ENCODE measurements around the gene SP3. TPM values are rescaled to one million over a fixed set of nuclear protein-coding genes. Genes with fewer than 3 reads are reported as not detected.

SP3 gene
- total and polyA plus RNA-seq, 7 experiments from 2014 or later = 82.6 to 158 (median 128) TPM

- intact Hi-C loops (cut with micrococcal nuclease) = loop anchor here in 1 of 2 donors (2.0 kb wide), 1 partner anchor 39 kb away; no protein-coding TSS in a partner anchor
Observed at GRCh38 chr2:173924285-173924684, 40.9 kb downstream of the SP3 start.

GRCh38 chr2:173922760-173923159, 42.4 kb downstream of the SP3 start:
- H3K27me3 ChIP-seq (ENCODE audit: control insufficient read depth in 2 of 2, insufficient read depth in 2 of 2, low read length in 2 of 2) = no peaks in the 10 kb centered on the region
- peak overlapping the region in 3 of 10 donors; percentile 25 to 43 (median 35) for H3K4me3 Mint-ChIP-seq
- H3K27ac ChIP-seq (ENCODE audit: low read depth, low read length) = no peak overlapping the region
- H3K27ac Mint-ChIP-seq = peak overlapping the region in 6 of 9 donors; percentile 29 to 76 (median 62)
- intact Hi-C loops (cut with micrococcal nuclease) = loop anchor here in 1 of 2 donors (2.0 kb wide), 2 partner anchors 14 to 16 kb away; no protein-coding TSS in a partner anchor
- H3K4me1 Mint-ChIP-seq = peaks cover 49 to 92% (median 85%) of the 10 kb centered on the region in 7 donors
- ChIA-PET CTCF (no interaction called here), POLR2A (no interaction called here)
- DNase-seq = no peak
- H3K4me1 ChIP-seq (ENCODE audit: control insufficient read depth in 2 of 2, insufficient read depth in 2 of 2, low read length in 2 of 2) = peaks cover 17 to 24% of the 10 kb centered on the region in 2 donors
- peaks cover 0 to 2% (median 0%) of the 10 kb centered on the region in 11 donors for H3K9me3 Mint-ChIP-seq
- H3K36me3 Mint-ChIP-seq = peaks cover 2 to 26% (median 19%) of the 10 kb centered on the region in 5 donors
- H3K9me3 ChIP-seq (ENCODE audit: control insufficient read depth in 2 of 3, low read length in 3 of 3) = no peaks in the 10 kb centered on the region
- no peaks in the 10 kb centered on the region for H3K27me3 Mint-ChIP-seq
- peaks cover 0 to 8% (median 6%) of the 10 kb centered on the region in 3 experiments for H3K36me3 ChIP-seq (ENCODE audit: control insufficient read depth in 2 of 3, insufficient read depth in 3 of 3, low read length in 3 of 3)
- ATAC-seq = no peak
- H3K4me3 ChIP-seq (ENCODE audit: low read length) = no peak overlapping the region

More at GRCh38 chr2:173924285-173924684, 40.9 kb downstream of the SP3 start:
- peaks cover 0 to 22% (median 19%) of the 10 kb centered on the region in 5 donors for H3K36me3 Mint-ChIP-seq
- ATAC-seq (no peak), DNase-seq (no peak)
- Histone ChIP-seq H3K27ac (ENCODE audit: low read depth, low read length) (no peak overlapping the region), H3K4me3 (ENCODE audit: low read length) (no peak overlapping the region), H3K36me3 (ENCODE audit: control insufficient read depth in 2 of 3, insufficient read depth in 3 of 3, low read length in 3 of 3) (no peaks in the 10 kb centered on the region), H3K9me3 (ENCODE audit: control insufficient read depth in 2 of 3, low read length in 3 of 3) (no peaks in the 10 kb centered on the region), H3K4me1 (ENCODE audit: control insufficient read depth in 2 of 2, insufficient read depth in 2 of 2, low read length in 2 of 2) (peaks cover 18 to 25% of the 10 kb centered on the region in 2 donors), H3K27me3 (ENCODE audit: control insufficient read depth in 2 of 2, insufficient read depth in 2 of 2, low read length in 2 of 2) (no peaks in the 10 kb centered on the region)
- no peaks in the 10 kb centered on the region for H3K27me3 Mint-ChIP-seq
- peaks cover 47 to 95% (median 89%) of the 10 kb centered on the region in 7 donors for H3K4me1 Mint-ChIP-seq
- ChIA-PET POLR2A (no interaction called here), CTCF (no interaction called here)
- peak overlapping the region in 4 of 10 donors; percentile 17 to 43 (median 27) for H3K4me3 Mint-ChIP-seq
- peak overlapping the region in 4 of 9 donors; percentile 3 to 41 (median 34) for H3K27ac Mint-ChIP-seq
- H3K9me3 Mint-ChIP-seq = peaks cover 0 to 3% (median 0%) of the 10 kb centered on the region in 11 donors

- CTCF ChIA-PET = no interaction called here
- peak overlapping the region in 8 of 9 donors; percentile 9 to 83 (median 62) for H3K27ac Mint-ChIP-seq
- H3K4me1 Mint-ChIP-seq = peaks cover 49 to 95% (median 81%) of the 10 kb centered on the region in 7 donors
- DNase-seq (no peak), ATAC-seq (no peak)
- H3K9me3 Mint-ChIP-seq = peaks cover 0 to 2% (median 0%) of the 10 kb centered on the region in 11 donors
- peaks cover 17 to 24% of the 10 kb centered on the region in 2 donors for H3K4me1 ChIP-seq (ENCODE audit: control insufficient read depth in 2 of 2, insufficient read depth in 2 of 2, low read length in 2 of 2)
- H3K36me3 Mint-ChIP-seq = peaks cover 4 to 31% (median 24%) of the 10 kb centered on the region in 5 donors
- H3K4me3 Mint-ChIP-seq = peak overlapping the region in 6 of 10 donors; percentile 3 to 51 (median 39)
- H3K27me3 Mint-ChIP-seq = no peaks in the 10 kb centered on the region
- H3K27me3 ChIP-seq (ENCODE audit: control insufficient read depth in 2 of 2, insufficient read depth in 2 of 2, low read length in 2 of 2) = no peaks in the 10 kb centered on the region
- peaks cover 0 to 14% (median 7%) of the 10 kb centered on the region in 3 experiments for H3K36me3 ChIP-seq (ENCODE audit: control insufficient read depth in 2 of 3, insufficient read depth in 3 of 3, low read length in 3 of 3)
- H3K9me3 ChIP-seq (ENCODE audit: control insufficient read depth in 2 of 3, low read length in 3 of 3) = no peaks in the 10 kb centered on the region
- H3K4me3 ChIP-seq (ENCODE audit: low read length) = no peak overlapping the region
- peak overlapping the region; percentile 7 for H3K27ac ChIP-seq (ENCODE audit: low read depth, low read length)
- POLR2A ChIA-PET = no interaction called here
- intact Hi-C loops (cut with micrococcal nuclease) = loop anchor here in 1 of 2 donors (2.0 kb wide), 2 partner anchors 13 to 17 kb away; no protein-coding TSS in a partner anchor
Observed at GRCh38 chr2:173922068-173922467, 43.1 kb downstream of the SP3 start.

- H3K4me1 ChIP-seq (ENCODE audit: control insufficient read depth in 2 of 2, insufficient read depth in 2 of 2, low read length in 2 of 2) = no peaks in the 10 kb centered on the region
- peaks cover 7 to 44% (median 9%) of the 10 kb centered on the region in 3 experiments for H3K36me3 ChIP-seq (ENCODE audit: control insufficient read depth in 2 of 3, insufficient read depth in 3 of 3, low read length in 3 of 3)
- Mint-ChIP-seq H3K4me1 (peaks cover 13 to 51% (median 31%) of the 10 kb centered on the region in 7 donors), H3K27me3 (no peaks in the 10 kb centered on the region), H3K27ac (peak overlapping the region in 8 of 9 donors; percentile 8 to 84 (median 40)), H3K9me3 (no peaks in the 10 kb centered on the region), H3K4me3 (no peak overlapping the region), H3K36me3 (peaks cover 10 to 63% (median 35%) of the 10 kb centered on the region in 5 donors)
- intact Hi-C loops (cut with micrococcal nuclease) = no loop called here
- no peaks in the 10 kb centered on the region for H3K9me3 ChIP-seq (ENCODE audit: control insufficient read depth in 2 of 3, low read length in 3 of 3)
- H3K27ac ChIP-seq (ENCODE audit: low read depth, low read length) = no peak overlapping the region
- no peak for ATAC-seq
- ChIA-PET CTCF (no interaction called here), POLR2A (interaction anchor here (1.3 kb wide), 1 partner anchor 52 kb away, joined by 3 read pairs; no protein-coding TSS in a partner anchor)
- no peak overlapping the region for H3K4me3 ChIP-seq (ENCODE audit: low read length)
- no peak for DNase-seq
- H3K27me3 ChIP-seq (ENCODE audit: control insufficient read depth in 2 of 2, insufficient read depth in 2 of 2, low read length in 2 of 2) = no peaks in the 10 kb centered on the region
Observed at GRCh38 chr2:173914055-173914927, 50.9 kb downstream of the SP3 start.

- H3K4me3 Mint-ChIP-seq = no peak overlapping the region
- Histone ChIP-seq H3K9me3 (ENCODE audit: control insufficient read depth in 2 of 3, low read length in 3 of 3) (no peaks in the 10 kb centered on the region), H3K27me3 (ENCODE audit: control insufficient read depth in 2 of 2, insufficient read depth in 2 of 2, low read length in 2 of 2) (no peaks in the 10 kb centered on the region), H3K36me3 (ENCODE audit: control insufficient read depth in 2 of 3, insufficient read depth in 3 of 3, low read length in 3 of 3) (peaks cover 7 to 45% (median 9%) of the 10 kb centered on the region in 3 experiments), H3K4me3 (ENCODE audit: low read length) (no peak overlapping the region), H3K4me1 (ENCODE audit: control insufficient read depth in 2 of 2, insufficient read depth in 2 of 2, low read length in 2 of 2) (no peaks in the 10 kb centered on the region), H3K27ac (ENCODE audit: low read depth, low read length) (no peak overlapping the region)
- H3K27ac Mint-ChIP-seq = no peak overlapping the region
- H3K9me3 Mint-ChIP-seq = no peaks in the 10 kb centered on the region
- H3K4me1 Mint-ChIP-seq = peaks cover 5 to 17% (median 15%) of the 10 kb centered on the region in 7 donors
- ChIA-PET CTCF (interaction anchor here (0.7 kb wide), 1 partner anchor 54 kb away, joined by 3 read pairs; no protein-coding TSS in a partner anchor), POLR2A (no interaction called here)
- ATAC-seq = no peak
- DNase-seq = no peak
- no peaks in the 10 kb centered on the region for H3K27me3 Mint-ChIP-seq
- intact Hi-C loops (cut with micrococcal nuclease) = loop anchor here in 1 of 2 donors (2.0 to 10.0 kb wide), 3 partner anchors 13 to 505 kb away; no protein-coding TSS in a partner anchor
- peaks cover 13 to 70% (median 31%) of the 10 kb centered on the region in 5 donors for H3K36me3 Mint-ChIP-seq
Observed at GRCh38 chr2:173909846-173910245, 55.3 kb downstream of the SP3 start.

GRCh38 chr2:173906626-173907025, 58.5 kb downstream of the SP3 start:
- Mint-ChIP-seq H3K27ac (no peak overlapping the region), H3K36me3 (peaks cover 14 to 62% (median 24%) of the 10 kb centered on the region in 5 donors)
- peaks cover 0 to 38% (median 7%) of the 10 kb centered on the region in 3 experiments for H3K36me3 ChIP-seq (ENCODE audit: control insufficient read depth in 2 of 3, insufficient read depth in 3 of 3, low read length in 3 of 3)

More at GRCh38 chr2:173906626-173907025, 58.5 kb downstream of the SP3 start:
- no peaks in the 10 kb centered on the region for H3K27me3 ChIP-seq (ENCODE audit: control insufficient read depth in 2 of 2, insufficient read depth in 2 of 2, low read length in 2 of 2)
- no peaks in the 10 kb centered on the region for H3K9me3 Mint-ChIP-seq
- ChIA-PET POLR2A (no interaction called here), CTCF (interaction anchor here (0.9 kb wide), 1 partner anchor 342 kb away, joined by 3 read pairs; the partner anchor contains the start of gene OLA1)
- no peaks in the 10 kb centered on the region for H3K9me3 ChIP-seq (ENCODE audit: control insufficient read depth in 2 of 3, low read length in 3 of 3)
- no peaks in the 10 kb centered on the region for H3K4me1 ChIP-seq (ENCODE audit: control insufficient read depth in 2 of 2, insufficient read depth in 2 of 2, low read length in 2 of 2)
- DNase-seq (no peak), ATAC-seq (no peak)
- H3K4me1 Mint-ChIP-seq = peaks cover 0 to 4% (median 3%) of the 10 kb centered on the region in 7 donors
- H3K4me3 ChIP-seq (ENCODE audit: low read length) = no peak overlapping the region
- H3K27me3 Mint-ChIP-seq = no peaks in the 10 kb centered on the region
- H3K4me3 Mint-ChIP-seq = no peak overlapping the region
- intact Hi-C loops (cut with micrococcal nuclease) = loop anchor here in 1 of 2 donors (5.0 to 10.0 kb wide), 2 partner anchors 136 to 502 kb away; no protein-coding TSS in a partner anchor
- H3K27ac ChIP-seq (ENCODE audit: low read depth, low read length) = no peak overlapping the region

Data from naive thymus-derived CD4-positive, alpha-beta T cell (primary cell).